HG02763 (cell line): ENCODE measurements around the gene NSMCE3.

ENCODE experiments used
- ATAC-seq: cut with Tn5 transposase; IDR thresholded peaks from one replicate; pipeline ENCODE4 v1.9.1; 2021; ENCODE audit warnings: mild to moderate bottlenecking, moderate library complexity; ENCODE audit not compliant: unreplicated experiment

NSMCE3 gene

DNA sequence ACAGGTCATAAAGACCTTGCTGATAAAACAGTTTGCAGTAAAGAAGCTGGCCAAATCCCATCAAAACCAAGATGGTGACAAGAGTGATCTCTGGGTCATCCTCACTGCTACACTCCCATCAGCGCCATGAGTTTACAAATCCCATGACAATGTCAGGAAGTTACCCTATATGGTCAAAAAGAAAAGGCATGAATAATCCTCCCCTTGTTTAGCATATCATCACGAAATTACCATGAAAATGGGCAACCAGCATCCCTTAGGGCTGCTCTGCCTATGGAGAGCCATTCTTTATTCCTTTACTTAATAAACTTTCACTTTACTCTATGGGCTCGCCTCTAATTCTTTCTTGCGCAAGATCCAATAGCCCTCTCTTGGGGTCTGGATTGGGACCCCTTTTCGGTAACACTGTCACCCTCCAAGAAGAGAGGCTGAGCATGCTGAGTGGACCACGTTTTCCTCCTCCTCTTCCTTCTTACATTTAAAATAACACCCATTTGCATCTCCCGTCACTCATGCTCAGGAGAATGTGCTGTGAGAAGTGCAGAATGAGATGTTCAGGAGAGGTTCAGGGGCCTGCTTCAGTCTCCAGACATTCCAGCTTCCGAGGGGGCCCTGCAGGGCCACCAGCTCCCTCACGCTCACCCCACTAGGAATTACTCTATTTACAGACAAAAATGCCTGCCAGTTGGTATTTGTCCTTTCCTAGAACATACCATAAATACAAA lies 47.3 kb downstream of the NSMCE3 start:
- ATAC-seq = no peak

GRCh38 chr15:29220852-29221251 lies 48.8 kb downstream of the NSMCE3 start:
- no peak for ATAC-seq

GRCh38 chr15:29216955-29217354 lies 52.7 kb downstream of the NSMCE3 start:
- ATAC-seq = no peak
